Ascending aorta (tissue), 2 donors: ENCODE results near the gene IRF5. TPM values are rescaled to one million over a fixed set of nuclear protein-coding genes. Genes with fewer than 3 reads are reported as not detected.

Experiments
- DNase-seq, 2 donors: peaks; one replicate each; pipeline ENCODE4 v3.0.0-alpha.2; 2019; ENCODE audit warnings: low spot score in 2 of 2
- H3K27ac ChIP-seq, 2 donors: fragments of 200-600 bp; sonication (generic); one replicate each; pipeline ENCODE4 v1.5.1; 2016 to 2017; ENCODE audit warnings: mild to moderate bottlenecking in 1 of 2
- H3K27me3 ChIP-seq: fragments of 200-600 bp; sonication (generic); one replicate; pipeline ENCODE4 v1.5.1; 2017
- H3K36me3 ChIP-seq, 2 donors: fragments of 200-600 bp; sonication (generic); one replicate each; pipeline ENCODE4 v1.5.1; 2016
- H3K4me1 ChIP-seq, 2 donors: fragments of 200-600 bp; sonication (generic); one replicate each; pipeline ENCODE4 v1.5.1; 2016 to 2017; ENCODE audit warnings: mild to moderate bottlenecking in 1 of 2
- H3K4me3 ChIP-seq, 2 donors: fragments of 200-600 bp; sonication (generic); one replicate each; pipeline ENCODE4 v1.5.1; 2016 to 2017; ENCODE audit warnings: mild to moderate bottlenecking in 1 of 2
- H3K9me3 ChIP-seq, 2 donors: fragments of 200-600 bp; sonication (generic); one replicate each; pipeline ENCODE4 v1.5.1; 2016
- CTCF ChIP-seq, 3 experiments: fragments of 200-600 bp in 2 of 3; fragments of 450-650 bp in 1 of 3; sonication (generic) in 2 of 3; IDR thresholded peaks; one replicate each; pipeline ENCODE4 v1.5.1; 2016 to 2019; ENCODE audit warnings: antibody characterized with exemption in 3 of 3, mild to moderate bottlenecking in 1 of 3, moderate library complexity in 1 of 3
- intact Hi-C: fragments of 100-400 bp; cut with DNase I; formaldehyde crosslinking; loops from one replicate; pipeline ENCODE4 v1.15.1; 2023
- total RNA-seq: library from RNA; depleted of rRNA; stranded (reverse); fragments of >200 nt; gene quantifications from one replicate; pipeline ENCODE4 v1.1.0, GENCODE V29; 2016

IRF5 gene
- total RNA-seq, 1 donor from 2014 or later = not detected

- Histone ChIP-seq H3K27ac (no peak overlapping the region), H3K4me1 (no peaks in the 10 kb centered on the region), H3K36me3 (peaks cover 41 to 73% of the 10 kb centered on the region in 2 donors), H3K4me3 (no peak overlapping the region), H3K9me3 (no peaks in the 10 kb centered on the region), H3K27me3 (no peaks in the 10 kb centered on the region)
- no peak for TF ChIP-seq CTCF (IDR thresholded peaks at IDR 0.05)
- intact Hi-C loops = no loop called here
- no peak for DNase-seq
Observed at GRCh38 chr7:128963327-128963757, 25.6 kb downstream of the IRF5 start.

- no peak for TF ChIP-seq CTCF (IDR thresholded peaks at IDR 0.05)
- H3K27me3 ChIP-seq = no peaks in the 10 kb centered on the region
- no peak for DNase-seq
- H3K9me3 ChIP-seq = no peaks in the 10 kb centered on the region
- H3K4me3 ChIP-seq = no peak overlapping the region
- H3K27ac ChIP-seq = no peak overlapping the region
- intact Hi-C loops = no loop called here
- H3K36me3 ChIP-seq = peaks cover 68 to 87% of the 10 kb centered on the region in 2 donors
- no peaks in the 10 kb centered on the region for H3K4me1 ChIP-seq
Observed at GRCh38 chr7:128968624-128969023, 30.9 kb downstream of the IRF5 start.

GRCh38 chr7:128974241-128974934 is 36.7 kb downstream of the IRF5 start:
- H3K9me3 ChIP-seq = no peaks in the 10 kb centered on the region
- no peak for DNase-seq
- no peak for TF ChIP-seq CTCF (IDR thresholded peaks at IDR 0.05)
- H3K4me3 ChIP-seq = no peak overlapping the region
- peaks cover 62 to 85% of the 10 kb centered on the region in 2 donors for H3K36me3 ChIP-seq
- no peaks in the 10 kb centered on the region for H3K27me3 ChIP-seq
- intact Hi-C loops = no loop called here
- H3K27ac ChIP-seq = no peak overlapping the region
- H3K4me1 ChIP-seq = no peaks in the 10 kb centered on the region

GRCh38 chr7:128982105-128982504 is 44.4 kb downstream of the IRF5 start:
- H3K36me3 ChIP-seq = peaks cover 81 to 82% of the 10 kb centered on the region in 2 donors
- intact Hi-C loops = no loop called here
- H3K27ac ChIP-seq = no peak overlapping the region
- H3K9me3 ChIP-seq = no peaks in the 10 kb centered on the region
- no peaks in the 10 kb centered on the region for H3K4me1 ChIP-seq
- no peaks in the 10 kb centered on the region for H3K27me3 ChIP-seq
- TF ChIP-seq CTCF (IDR thresholded peaks at IDR 0.05) = no peak
- H3K4me3 ChIP-seq = no peak overlapping the region
- no peak for DNase-seq

GRCh38 chr7:128985660-128986059 is 47.9 kb downstream of the IRF5 start:
- no peaks in the 10 kb centered on the region for H3K4me1 ChIP-seq
- peaks cover 77 to 79% of the 10 kb centered on the region in 2 donors for H3K36me3 ChIP-seq
- no peak for TF ChIP-seq CTCF (IDR thresholded peaks at IDR 0.05)
- H3K9me3 ChIP-seq = no peaks in the 10 kb centered on the region
- H3K4me3 ChIP-seq = no peak overlapping the region
- H3K27ac ChIP-seq = no peak overlapping the region
- DNase-seq = no peak
- H3K27me3 ChIP-seq = no peaks in the 10 kb centered on the region
- intact Hi-C loops = no loop called here
